Embryonic facial prominence (tissue), 1 donor: ENCODE data around the gene NKD2.

Experiments
- DNase-seq: peaks from one replicate; pipeline ENCODE4 v3.0.0-alpha.2; 2016; ENCODE audit errors: extremely low spot score

NKD2 gene

GRCh38 chr5:1043327-1043726 is 34.7 kb downstream of the NKD2 start:
- no peak for DNase-seq

- DNase-seq, result no peak
Observed at GRCh38 chr5:1044117-1044516, 35.5 kb downstream of the NKD2 start.

- no peak for DNase-seq
Observed at GRCh38 chr5:1045960-1046560, 37.5 kb downstream of the NKD2 start.

GRCh38 chr5:1047332-1047965 is 38.8 kb downstream of the NKD2 start:
- no peak for DNase-seq

- no peak for DNase-seq
Observed at GRCh38 chr5:1048162-1048721, 39.6 kb downstream of the NKD2 start.

GRCh38 chr5:1048861-1049838 is 40.5 kb downstream of the NKD2 start:
- DNase-seq, result no peak

- no peak for DNase-seq
Observed at GRCh38 chr5:1050423-1051365, 42.1 kb downstream of the NKD2 start.

- DNase-seq, result no peak
Observed at GRCh38 chr5:1051366-1051720, 42.7 kb downstream of the NKD2 start.

GRCh38 chr5:1052076-1052475 is 43.5 kb downstream of the NKD2 start:
- no peak for DNase-seq

GRCh38 chr5:1052641-1053390 is 44.2 kb downstream of the NKD2 start:
- DNase-seq, result no peak

- no peak for DNase-seq
Observed at GRCh38 chr5:1053391-1054017, 44.9 kb downstream of the NKD2 start.

- DNase-seq, result no peak
Observed at GRCh38 chr5:1054018-1054798, 45.6 kb downstream of the NKD2 start.

GRCh38 chr5:1054799-1055775 is 46.5 kb downstream of the NKD2 start:
- no peak for DNase-seq

- no peak for DNase-seq
Observed at GRCh38 chr5:1055896-1056610, 47.5 kb downstream of the NKD2 start.

GRCh38 chr5:1056611-1057484 is 48.2 kb downstream of the NKD2 start:
- DNase-seq, result no peak

- DNase-seq, result no peak
Observed at GRCh38 chr5:1057485-1058082, 49.0 kb downstream of the NKD2 start.
